Left cardiac atrium (tissue), 4 donors: ENCODE results near the gene ENOX1. TPM values are rescaled to one million over a fixed set of nuclear protein-coding genes. Genes with fewer than 3 reads are reported as not detected.
"Not testable (repeated sequence)": the region's sequence is repeated elsewhere in the genome, so short reads cannot be mapped to it uniquely, and the experiment has no call there.

ENCODE experiments used
- ATAC-seq, 2 donors: fragments of 200-7000 bp; cut with Tn5 transposase; one replicate each; pipeline ENCODE4 v1.9.1; 2020; ENCODE audit warnings: mild to moderate bottlenecking in 2 of 2, moderate library complexity in 2 of 2
- DNase-seq: peaks from one replicate; pipeline ENCODE4 v3.0.0-alpha.2; 2020
- intact Hi-C, 2 donors: fragments of 100-400 bp; cut with DNase I; formaldehyde crosslinking; loops; one replicate each; pipeline versions ENCODE4 v1.14.1 to v1.15.1; 2022 to 2023
- total RNA-seq, 2 donors: library from RNA; stranded (reverse); fragmentation: NEBNext Ultra II Directional; extraction: Animal tissue kit (Norgen Biotek cat#: 25700); gene quantifications; one replicate each; pipeline ENCODE4 v1.2.1, GENCODE V29; 2021
- donor health status: DM: no; HTN: yes; CAD: no.
- donor health status: DM: no; HTN: yes; CAD: no; lungs with severe emphysema.
- donor health status: DM: yes; HTN: yes; CAD: no.
- donor health status: Dilated cardiomyopathy.

Gene ENOX1
- total RNA-seq, 2 donors from 2014 or later = 1.7 to 2.0 TPM

- no peak for ATAC-seq
- DNase-seq = no peak
- intact Hi-C loops = no loop called here
Measured at GRCh38 chr13:43428545-43429296, 358.1 kb downstream of the ENOX1 start.

GRCh38 chr13:43426355-43426754 is 360.4 kb downstream of the ENOX1 start:
- DNase-seq = no peak
- no peak for ATAC-seq
- intact Hi-C loops = no loop called here

- intact Hi-C loops = no loop called here
- no peak for DNase-seq
- no peak for ATAC-seq
Measured at GRCh38 chr13:43425234-43425633, 361.5 kb downstream of the ENOX1 start.

- DNase-seq (no peak), ATAC-seq (no peak)
- intact Hi-C loops = no loop called here
Measured at GRCh38 chr13:43424412-43424811, 362.4 kb downstream of the ENOX1 start.

- DNase-seq (no peak), ATAC-seq (no peak)
- intact Hi-C loops = no loop called here
Measured at GRCh38 chr13:43422116-43422515, 364.7 kb downstream of the ENOX1 start.

- ATAC-seq, intact Hi-C loops, DNase-seq: not testable (repeated sequence)
Measured at GRCh38 chr13:43416842-43417241, 369.9 kb downstream of the ENOX1 start.

- intact Hi-C loops, ATAC-seq, DNase-seq: not testable (repeated sequence)
Measured at GRCh38 chr13:43416408-43416807, 370.4 kb downstream of the ENOX1 start.

GRCh38 chr13:43415903-43416391 is 370.8 kb downstream of the ENOX1 start:
- DNase-seq, intact Hi-C loops, ATAC-seq: not testable (repeated sequence)

GRCh38 chr13:43414111-43414510 is 372.7 kb downstream of the ENOX1 start:
- intact Hi-C loops = no loop called here

GRCh38 chr13:43411741-43412140 is 375.0 kb downstream of the ENOX1 start:
- DNase-seq (no peak), ATAC-seq (peak; percentile 51 to 70)
- intact Hi-C loops = no loop called here

More at GRCh38 chr13:43414111-43414510, 372.7 kb downstream of the ENOX1 start:
- ATAC-seq (no peak), DNase-seq (no peak)

- intact Hi-C loops = no loop called here
- DNase-seq (no peak), ATAC-seq (no peak)
Measured at GRCh38 chr13:43411211-43411610, 375.6 kb downstream of the ENOX1 start.

- ATAC-seq = no peak
- intact Hi-C loops = no loop called here
Measured at GRCh38 chr13:43408274-43408673, 378.5 kb downstream of the ENOX1 start.

GRCh38 chr13:43407023-43407581 is 379.7 kb downstream of the ENOX1 start:
- DNase-seq (no peak), ATAC-seq (no peak)
- intact Hi-C loops = no loop called here

More at GRCh38 chr13:43408274-43408673, 378.5 kb downstream of the ENOX1 start:
- DNase-seq = no peak

- no peak for DNase-seq
- ATAC-seq = no peak
Measured at GRCh38 chr13:43405457-43405856, 381.3 kb downstream of the ENOX1 start.

GRCh38 chr13:43402380-43402779 is 384.4 kb downstream of the ENOX1 start:
- no peak for ATAC-seq
- no peak for DNase-seq
- intact Hi-C loops = no loop called here

More at GRCh38 chr13:43405457-43405856, 381.3 kb downstream of the ENOX1 start:
- intact Hi-C loops = no loop called here

- ATAC-seq (no peak), DNase-seq (no peak)
- intact Hi-C loops = no loop called here
Measured at GRCh38 chr13:43401361-43401760, 385.4 kb downstream of the ENOX1 start.

GRCh38 chr13:43397111-43397510 is 389.7 kb downstream of the ENOX1 start:
- ATAC-seq (no peak), DNase-seq (no peak)
- intact Hi-C loops = no loop called here

- ATAC-seq (no peak), DNase-seq (no peak)
- intact Hi-C loops = no loop called here
Measured at GRCh38 chr13:43391036-43391435, 395.7 kb downstream of the ENOX1 start.

GRCh38 chr13:43390619-43391018 is 396.2 kb downstream of the ENOX1 start:
- ATAC-seq (no peak), DNase-seq (no peak)
- intact Hi-C loops = no loop called here

GRCh38 chr13:43389983-43390382 is 396.8 kb downstream of the ENOX1 start:
- intact Hi-C loops = no loop called here
- no peak for ATAC-seq
- DNase-seq = no peak

GRCh38 chr13:43389573-43389972 is 397.2 kb downstream of the ENOX1 start:
- DNase-seq (no peak), ATAC-seq (no peak)
- intact Hi-C loops = no loop called here
